ENCODE results near the gene USP11. TPM values are rescaled to one million over a fixed set of nuclear protein-coding genes. Genes with fewer than 3 reads are reported as not detected.

The USP11 gene
- polyA plus RNA-seq, 1 donor (not counting 4 experiments of a cell fraction or from before 2014, with no cell fraction given) = 6.3 TPM

- Histone ChIP-seq H3K4me1 (ENCODE audit: control insufficient read depth, extremely low read depth, insufficient read depth, low read length) (peaks cover 5% of the 10 kb centered on the region), H3K27ac (ENCODE audit: control insufficient read depth, insufficient read depth, low read length) (no peak overlapping the region), H3K9me1 (ENCODE audit: control insufficient read depth, extremely low read depth, insufficient read depth, low read length) (no peaks in the 10 kb centered on the region), H3K79me2 (ENCODE audit: control insufficient read depth, insufficient read depth, low read length) (peaks cover 4% of the 10 kb centered on the region), H3K36me3 (ENCODE audit: control insufficient read depth in 2 of 2, extremely low read depth in 1 of 2, insufficient read depth in 2 of 2, low read length in 2 of 2) (peaks cover 20 to 36% of the 10 kb centered on the region in 2 experiments), H4K20me1 (ENCODE audit: control insufficient read depth, extremely low read depth, insufficient read depth, low read length) (no peaks in the 10 kb centered on the region), H3K4me2 (ENCODE audit: control insufficient read depth, extremely low read depth, insufficient read depth, low read depth, low read length) (no peak overlapping the region), H3K9me3 (ENCODE audit: control insufficient read depth, low read depth, low read length) (no peaks in the 10 kb centered on the region), H2AFZ (ENCODE audit: control insufficient read depth, low read length) (no peak overlapping the region), H3K9ac (ENCODE audit: control insufficient read depth, extremely low read depth, insufficient read depth, low read length) (no peak overlapping the region), H3K4me3 (ENCODE audit: control insufficient read depth in 2 of 3, extremely low read depth in 1 of 3, insufficient read depth in 2 of 3, low read depth in 1 of 3, low read length in 3 of 3) (no peak overlapping the region), H3K27me3 (ENCODE audit: control insufficient read depth, extremely low read depth, insufficient read depth, low read length) (no peaks in the 10 kb centered on the region)
- no peak for TF ChIP-seq EZH2 (IDR thresholded peaks at IDR 0.05; ENCODE audit: low read length)
- no peak for TF ChIP-seq CTCF (optimal IDR thresholded peaks at IDR 0.05 in 1 of 3, IDR thresholded peaks at IDR 0.05 in 1 of 3, conservative IDR thresholded peaks at IDR 0.05 in 1 of 3; ENCODE audit: extremely low read depth in 1 of 3, insufficient read depth in 2 of 3, low read length in 3 of 3)
- FAIRE-seq (no peak), DNase-seq (ENCODE audit: low read depth, low spot score) (no peak)
- dilution Hi-C loops (cut with MboI; ENCODE audit: extremely low pct_ligation_motif_present, low sequenced_read_pairs) = no loop called here
Measured at GRCh38 chrX:47229427-47229826, 3.4 kb upstream of the USP11 start.

GRCh38 chrX:47230136-47230868 is 2.5 kb upstream of the USP11 start:
- TF ChIP-seq CTCF (optimal IDR thresholded peaks at IDR 0.05 in 1 of 3, IDR thresholded peaks at IDR 0.05 in 1 of 3, conservative IDR thresholded peaks at IDR 0.05 in 1 of 3; ENCODE audit: extremely low read depth in 1 of 3, insufficient read depth in 2 of 3, low read length in 3 of 3) = no peak
- no peak for TF ChIP-seq EZH2 (IDR thresholded peaks at IDR 0.05; ENCODE audit: low read length)
- no peaks in the 10 kb centered on the region for H3K9me1 ChIP-seq (ENCODE audit: control insufficient read depth, extremely low read depth, insufficient read depth, low read length)
- dilution Hi-C loops (cut with MboI; ENCODE audit: extremely low pct_ligation_motif_present, low sequenced_read_pairs) = no loop called here
- DNase-seq (ENCODE audit: low read depth, low spot score) (no peak), FAIRE-seq (no peak)
- no peaks in the 10 kb centered on the region for H3K9me3 ChIP-seq (ENCODE audit: control insufficient read depth, low read depth, low read length)
- no peak overlapping the region for H3K4me3 ChIP-seq (ENCODE audit: control insufficient read depth in 2 of 3, extremely low read depth in 1 of 3, insufficient read depth in 2 of 3, low read depth in 1 of 3, low read length in 3 of 3)
- no peaks in the 10 kb centered on the region for H4K20me1 ChIP-seq (ENCODE audit: control insufficient read depth, extremely low read depth, insufficient read depth, low read length)
- peaks cover 5% of the 10 kb centered on the region for H3K4me1 ChIP-seq (ENCODE audit: control insufficient read depth, extremely low read depth, insufficient read depth, low read length)
- H3K79me2 ChIP-seq (ENCODE audit: control insufficient read depth, insufficient read depth, low read length) = peaks cover 6% of the 10 kb centered on the region
- no peak overlapping the region for H3K9ac ChIP-seq (ENCODE audit: control insufficient read depth, extremely low read depth, insufficient read depth, low read length)
- H3K27ac ChIP-seq (ENCODE audit: control insufficient read depth, insufficient read depth, low read length) = no peak overlapping the region
- H3K4me2 ChIP-seq (ENCODE audit: control insufficient read depth, extremely low read depth, insufficient read depth, low read depth, low read length) = no peak overlapping the region
- H3K27me3 ChIP-seq (ENCODE audit: control insufficient read depth, extremely low read depth, insufficient read depth, low read length) = no peaks in the 10 kb centered on the region
- H2AFZ ChIP-seq (ENCODE audit: control insufficient read depth, low read length) = no peak overlapping the region
- H3K36me3 ChIP-seq (ENCODE audit: control insufficient read depth in 2 of 2, extremely low read depth in 1 of 2, insufficient read depth in 2 of 2, low read length in 2 of 2) = peaks cover 17 to 28% of the 10 kb centered on the region in 2 experiments
